Activated T-cell treated with anti-CD3 and anti-CD28 coated beads for 24 hours (primary cell): ENCODE data around the gene NAT9.

Source experiments
- DNase-seq: peaks from one replicate; pipeline ENCODE4 v3.0.0-alpha.2; 2020; ENCODE audit warnings: low read depth

NAT9 gene

DNA sequence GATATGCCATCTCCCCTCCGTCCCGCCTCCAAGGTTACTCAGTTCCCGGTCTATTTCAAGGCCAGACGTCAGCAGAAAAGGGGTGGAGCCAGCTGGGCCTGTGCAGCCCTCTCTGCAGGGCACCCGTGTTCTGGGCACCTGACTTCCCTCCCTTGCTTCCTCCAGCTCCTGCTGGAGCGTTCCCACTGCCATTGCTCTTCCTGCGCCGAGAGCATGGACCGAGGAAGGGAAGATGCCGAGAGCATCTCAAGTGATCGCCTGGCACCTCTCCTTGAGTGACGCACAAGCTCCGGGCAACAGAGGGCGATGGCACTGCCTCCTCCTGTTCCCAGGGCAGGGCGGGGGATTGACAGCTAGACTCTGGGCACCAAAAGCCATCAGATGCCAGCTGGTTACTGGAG, 29.4 kb upstream of the NAT9 start:
- DNase-seq = no peak

DNA sequence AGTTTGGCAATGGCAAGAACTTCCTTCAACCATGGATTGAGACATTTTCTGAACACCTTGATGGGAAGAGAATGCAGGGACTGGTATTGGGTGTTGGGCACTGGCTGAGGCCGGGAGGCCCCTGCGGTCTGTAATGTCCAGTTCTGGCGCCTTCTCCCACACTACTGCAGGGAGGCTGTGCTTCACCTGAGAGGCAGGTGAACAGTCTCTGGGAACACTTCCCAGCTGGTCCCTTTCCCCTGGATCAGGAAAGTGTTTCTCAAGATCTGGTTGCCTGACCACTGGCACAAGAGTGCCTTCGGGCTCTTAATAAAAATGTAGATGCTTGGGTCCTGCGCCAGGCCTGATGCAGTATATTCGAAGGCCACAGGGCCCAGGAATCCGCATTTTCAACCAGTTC, 28.5 kb upstream of the NAT9 start:
- no peak for DNase-seq

GRCh38 chr17:74803971-74804370, 27.8 kb upstream of the NAT9 start:
- DNase-seq = no peak

- no peak for DNase-seq
Observed at GRCh38 chr17:74803388-74803930, 27.3 kb upstream of the NAT9 start.

- DNase-seq = no peak
Observed at GRCh38 chr17:74801896-74802295, 25.8 kb upstream of the NAT9 start.

DNA sequence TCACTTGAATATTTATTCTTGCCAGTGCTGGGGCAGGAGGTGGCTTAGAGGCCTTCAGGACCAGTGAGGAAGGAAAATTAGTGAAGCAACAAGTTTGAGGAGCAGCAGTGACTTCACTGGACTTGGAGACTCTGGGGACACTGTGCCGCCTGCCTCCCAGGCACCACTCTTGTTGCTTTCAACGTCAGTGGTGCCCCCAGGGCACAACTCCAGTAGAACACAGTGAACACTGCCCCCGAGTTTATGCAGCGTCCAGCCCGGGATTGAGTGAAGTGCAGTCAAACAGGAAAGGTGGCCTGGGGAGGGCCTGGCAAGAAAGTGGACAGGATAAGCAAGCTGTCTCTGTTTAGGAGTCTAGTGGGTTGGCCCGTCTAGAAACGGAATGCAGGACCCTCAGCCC, 24.4 kb upstream of the NAT9 start:
- DNase-seq = no peak

- no peak for DNase-seq
Observed at GRCh38 chr17:74799097-74799496, 23.0 kb upstream of the NAT9 start.

GRCh38 chr17:74798239-74798707, 22.1 kb upstream of the NAT9 start:
- DNase-seq = no peak

DNA sequence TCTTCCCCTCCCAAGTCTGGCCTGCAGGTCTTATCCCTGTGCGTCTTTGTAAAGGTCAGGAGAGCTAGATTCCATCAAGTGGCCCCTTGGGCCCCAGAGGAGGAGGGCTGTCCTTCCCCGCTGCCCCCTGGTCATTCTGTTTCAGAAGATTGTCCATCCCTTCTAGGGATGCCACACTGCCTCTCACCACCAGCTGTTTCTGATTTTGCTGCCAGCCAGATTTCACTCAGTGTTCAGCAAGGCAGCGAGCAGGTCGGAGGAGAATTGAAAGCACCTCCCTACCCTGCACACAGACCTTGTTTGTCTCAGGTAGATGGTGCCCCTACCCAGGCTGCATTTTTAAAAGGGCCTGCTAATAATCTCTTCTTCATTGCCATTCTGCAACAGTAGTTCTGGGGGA, 21.7 kb upstream of the NAT9 start:
- no peak for DNase-seq

DNA sequence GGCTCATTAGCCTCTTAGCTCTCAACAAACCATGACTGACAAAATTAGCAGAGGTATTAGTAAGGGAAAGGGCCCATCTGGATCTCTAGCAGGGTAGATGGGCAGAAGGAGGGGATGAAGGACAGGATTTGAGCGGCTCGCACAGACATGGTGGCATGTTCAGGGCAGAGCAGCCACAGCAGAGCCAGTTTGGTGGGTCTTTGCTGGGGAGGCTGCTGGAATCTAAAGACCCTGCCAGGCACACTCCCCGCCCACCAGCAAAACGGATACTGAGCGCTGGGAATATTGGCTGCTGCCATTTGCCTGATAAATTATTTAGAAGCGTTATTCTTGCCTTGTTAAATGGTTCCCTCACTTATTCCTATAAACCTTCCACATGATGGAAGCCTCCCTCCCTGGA, 20.7 kb upstream of the NAT9 start:
- DNase-seq = no peak

- no peak for DNase-seq
Observed at GRCh38 chr17:74796211-74796610, 20.1 kb upstream of the NAT9 start.

DNA sequence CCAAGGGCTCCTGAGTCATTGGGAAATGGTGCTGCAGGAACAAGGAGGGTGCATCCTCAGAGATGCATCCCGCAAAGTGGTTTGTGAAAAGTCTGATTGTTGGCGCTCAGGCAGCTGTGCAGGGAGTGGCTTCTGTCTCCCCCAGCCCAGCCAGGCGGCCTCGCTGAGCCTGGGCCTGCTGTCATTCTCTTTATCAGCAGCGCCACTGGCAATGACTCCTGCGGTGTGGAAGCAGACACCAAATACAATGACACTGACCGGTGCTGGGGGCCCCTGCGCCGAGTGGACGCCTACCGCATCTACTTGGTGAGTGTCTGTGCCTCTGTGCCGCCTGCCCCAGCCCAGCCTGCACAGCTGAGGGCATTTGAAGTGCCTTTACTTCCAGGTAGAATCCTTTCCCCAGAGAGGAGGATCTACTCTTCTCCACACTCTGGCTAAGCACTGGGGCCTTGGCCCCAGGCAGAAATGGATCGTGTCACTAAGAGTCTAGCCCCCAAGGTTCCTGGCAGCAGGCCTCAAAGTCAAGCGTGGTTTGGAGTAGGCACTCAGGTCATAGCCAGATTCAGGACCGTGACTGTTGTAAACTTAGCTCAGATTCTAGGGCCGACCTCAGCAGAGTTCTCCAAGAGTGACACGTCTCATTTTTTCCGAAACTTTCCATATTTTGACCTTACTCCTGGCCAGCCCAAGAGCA, 19.3 kb upstream of the NAT9 start:
- DNase-seq = no peak

GRCh38 chr17:74792586-74793105, 16.5 kb upstream of the NAT9 start:
- DNase-seq = no peak

DNA sequence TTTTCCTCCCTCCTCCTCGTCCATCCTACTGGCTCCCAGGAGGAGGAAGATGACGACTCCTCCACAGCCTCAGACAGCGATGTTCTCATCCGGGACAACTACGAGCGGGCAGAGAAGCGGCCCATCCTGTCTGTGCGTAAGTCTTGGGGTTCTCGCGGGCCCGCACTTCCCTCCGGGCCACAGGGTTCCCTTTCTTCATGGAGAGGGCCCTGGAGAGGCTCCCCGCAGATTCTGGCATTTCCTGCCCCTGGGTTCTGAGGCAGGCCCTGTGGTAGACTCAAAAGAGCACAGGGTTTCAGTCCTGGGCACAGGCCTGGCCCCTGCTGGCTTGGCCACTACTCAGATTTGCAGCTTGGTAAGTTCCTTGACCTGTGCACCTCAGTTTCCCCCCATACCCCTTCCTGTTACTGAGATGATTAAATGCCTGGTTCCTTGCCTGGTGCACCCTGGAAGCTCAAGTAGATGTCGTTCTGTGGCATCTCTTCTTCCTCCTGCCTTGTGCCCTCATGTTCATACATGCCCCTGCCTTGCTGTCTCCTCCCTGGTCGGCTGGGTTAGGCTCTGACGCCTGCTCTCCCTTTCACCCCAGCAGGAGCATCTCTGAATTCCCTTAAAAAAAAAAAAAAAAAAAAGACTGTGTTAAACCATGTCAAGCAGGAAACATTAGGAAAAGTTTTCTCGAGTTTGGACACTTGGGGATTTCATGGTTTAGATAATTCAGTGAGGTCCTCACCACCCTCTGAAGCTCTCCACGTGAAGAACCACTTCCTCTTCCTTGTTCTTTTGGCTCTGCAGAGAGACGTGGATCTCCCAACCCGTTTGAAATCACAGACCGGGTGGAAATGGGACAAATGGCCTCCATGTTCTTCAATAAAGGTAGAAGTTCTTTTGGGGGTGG, 14.3 kb upstream of the NAT9 start:
- no peak for DNase-seq

DNA sequence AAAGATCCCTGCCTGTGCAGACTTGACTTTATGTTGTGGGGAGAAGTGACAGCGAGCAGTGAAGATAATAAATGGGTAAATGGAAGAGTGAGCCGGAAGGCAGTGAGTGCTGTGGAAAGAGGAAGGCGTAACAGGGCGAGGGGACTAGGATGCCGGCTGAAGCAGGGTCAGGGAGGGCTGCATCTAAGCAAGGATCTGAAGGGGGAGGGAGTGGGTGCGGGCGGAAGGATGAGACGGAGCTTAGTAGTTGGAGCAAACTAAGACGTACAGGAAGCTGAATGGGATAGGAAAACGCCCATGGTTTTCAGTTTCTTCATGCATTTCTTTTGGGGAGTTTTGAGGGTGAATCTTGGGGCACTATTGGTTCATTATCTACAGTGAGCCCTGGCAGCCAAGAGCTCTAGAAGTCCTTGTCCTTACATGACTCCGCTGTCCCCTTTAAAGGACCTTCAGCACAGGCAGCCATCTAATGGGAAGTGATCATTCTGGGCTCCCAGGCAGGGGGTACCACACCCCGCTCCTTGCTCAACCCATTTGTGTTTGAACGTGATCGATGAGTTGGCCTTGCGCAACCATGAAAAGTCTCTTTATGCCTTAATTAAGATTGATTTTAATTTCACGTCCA, 10.4 kb upstream of the NAT9 start:
- no peak for DNase-seq

- DNase-seq = no peak
Observed at GRCh38 chr17:74785981-74786360, 9.8 kb upstream of the NAT9 start.

GRCh38 chr17:74785096-74785980, 9.2 kb upstream of the NAT9 start:
- peak; percentile 28 for DNase-seq

DNA sequence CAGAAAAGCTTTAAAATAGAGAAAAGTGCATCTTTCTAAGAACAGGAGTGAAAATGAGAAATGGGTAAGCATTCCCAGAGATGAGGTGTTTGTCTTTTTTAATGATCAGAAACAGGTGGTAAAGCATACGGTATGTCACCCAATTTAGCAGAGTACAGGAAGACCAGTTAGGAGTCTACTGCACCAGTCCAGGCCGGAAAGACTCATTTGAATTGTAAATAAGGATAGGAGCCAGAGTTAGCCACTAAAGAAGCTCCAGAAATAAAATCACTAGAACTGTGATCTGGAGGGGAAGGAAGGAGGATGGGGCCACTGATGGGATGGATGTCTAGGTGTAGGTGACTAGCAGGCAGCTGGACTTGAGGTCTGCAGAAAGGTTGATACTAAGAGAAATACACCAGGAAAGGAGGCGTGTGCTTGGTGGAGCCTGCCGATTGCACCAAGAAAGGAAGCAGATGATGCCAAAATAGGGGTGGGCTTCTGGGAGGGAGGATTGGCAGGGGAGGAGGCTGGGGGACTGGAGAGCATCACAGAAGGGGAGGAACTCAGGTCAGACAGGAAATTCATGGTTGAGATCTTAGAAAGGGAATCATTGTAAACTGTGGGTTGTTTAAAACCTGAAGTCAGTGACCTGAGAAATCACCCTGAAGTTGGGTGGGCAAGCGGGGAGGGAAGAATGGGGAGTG, 8.1 kb upstream of the NAT9 start:
- DNase-seq = no peak

GRCh38 chr17:74782571-74782970, 6.4 kb upstream of the NAT9 start:
- DNase-seq = no peak

GRCh38 chr17:74780443-74781238, 4.5 kb upstream of the NAT9 start:
- no peak for DNase-seq
